BE2C (cell line): ENCODE results near the gene PTPRG.

Experiments used
- DNase-seq: peaks from one replicate; pipeline ENCODE4 v3.0.0-alpha.2; 2020
- H3K27me3 ChIP-seq: fragments of 250-450 bp; sonication (Bioruptor Pico); 2 replicates; pipeline ENCODE4 v1.5.1; 2020; ENCODE audit warnings: mild to moderate bottlenecking
- H3K36me3 ChIP-seq: fragments of 250-450 bp; sonication (Bioruptor Pico); 2 replicates; pipeline ENCODE4 v1.5.1; 2020; ENCODE audit warnings: mild to moderate bottlenecking
- H3K4me1 ChIP-seq: fragments of 250-450 bp; sonication (Bioruptor Pico); 2 replicates; pipeline ENCODE4 v1.5.1; 2020
- H3K4me3 ChIP-seq: 2 replicates; pipeline ENCODE4 v1.5.1; 2011; ENCODE audit warnings: low read depth, low read length
- H3K9me3 ChIP-seq: fragments of 250-450 bp; sonication (Bioruptor Pico); 2 replicates; pipeline ENCODE4 v1.5.1; 2020
- CTCF ChIP-seq: IDR thresholded peaks from 2 replicates; pipeline ENCODE4 v1.5.1; 2012; ENCODE audit warnings: mild to moderate bottlenecking, low read depth, low read length

PTPRG gene

DNA sequence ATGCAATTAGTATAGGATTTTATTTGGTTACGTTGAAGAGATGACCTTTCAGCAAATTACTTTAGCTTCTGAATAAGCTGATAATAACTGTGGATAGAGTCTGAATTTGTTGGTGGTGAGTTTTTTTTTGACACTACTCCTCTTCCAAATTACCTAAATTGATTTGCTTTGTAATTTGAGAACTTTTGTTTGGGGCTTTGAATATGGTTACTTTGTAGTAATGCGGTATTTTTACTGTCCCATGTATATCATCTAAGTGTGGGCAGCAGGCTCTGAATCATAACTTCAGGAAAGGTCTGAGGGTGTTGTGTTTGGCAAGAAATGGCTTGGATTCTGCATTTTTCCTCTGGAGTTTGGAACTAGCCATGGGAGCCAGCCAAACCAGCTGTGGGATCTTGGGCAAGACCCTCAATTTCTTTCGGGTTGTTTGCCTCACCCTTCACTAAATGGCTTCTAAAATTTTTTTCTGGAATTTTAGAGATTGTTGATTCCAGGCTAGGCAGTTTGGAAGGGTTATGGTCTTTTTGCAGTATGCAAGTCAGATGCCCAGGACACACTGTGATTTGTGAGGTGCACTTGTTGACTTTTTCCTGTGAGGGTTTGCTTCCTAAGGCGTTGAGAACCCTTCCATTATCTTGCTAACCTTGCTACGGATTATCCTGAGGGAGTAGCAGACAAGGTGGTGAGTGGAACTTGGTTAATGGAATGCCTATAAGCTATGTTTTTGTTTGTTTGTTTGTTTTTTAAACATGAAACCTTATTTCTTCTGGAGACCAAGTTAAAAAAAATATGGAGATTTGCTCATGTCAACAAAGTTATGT lies 10.4 kb downstream of the PTPRG start:
- no peaks in the 10 kb centered on the region for H3K9me3 ChIP-seq

DNA sequence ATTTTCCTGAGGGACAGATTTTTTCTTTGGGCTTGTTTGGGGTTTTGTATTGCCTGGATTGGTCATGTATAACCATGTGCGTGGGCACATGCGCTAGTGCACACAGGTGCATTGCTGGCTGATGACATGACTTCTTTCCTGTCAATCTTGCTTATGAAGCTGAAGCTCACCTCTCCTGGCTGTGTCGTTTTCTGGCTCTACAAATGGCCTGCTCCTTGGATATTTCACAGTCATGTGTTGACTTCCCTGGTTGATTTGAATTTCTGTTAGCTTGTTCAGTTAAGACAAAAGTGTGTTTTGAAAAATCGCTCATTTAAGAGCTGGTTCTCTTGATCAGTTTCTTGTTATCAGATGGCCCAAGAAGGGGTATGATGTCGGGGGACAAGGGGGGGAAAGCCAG lies 11.5 kb downstream of the PTPRG start:
- Histone ChIP-seq H3K4me3 (no peak overlapping the region), H3K27me3 (peaks cover 24% of the 10 kb centered on the region), H3K9me3 (no peaks in the 10 kb centered on the region), H3K4me1 (no peaks in the 10 kb centered on the region), H3K36me3 (no peaks in the 10 kb centered on the region)
- DNase-seq: no peak
- no peak for TF ChIP-seq CTCF

More for the DNA sequence above, 10.4 kb downstream of the PTPRG start:
- no peaks in the 10 kb centered on the region for H3K4me1 ChIP-seq
- no peak for DNase-seq
- H3K27me3 ChIP-seq: peaks cover 25% of the 10 kb centered on the region
- TF ChIP-seq CTCF: no peak
- no peaks in the 10 kb centered on the region for H3K36me3 ChIP-seq
- no peak overlapping the region for H3K4me3 ChIP-seq

DNA sequence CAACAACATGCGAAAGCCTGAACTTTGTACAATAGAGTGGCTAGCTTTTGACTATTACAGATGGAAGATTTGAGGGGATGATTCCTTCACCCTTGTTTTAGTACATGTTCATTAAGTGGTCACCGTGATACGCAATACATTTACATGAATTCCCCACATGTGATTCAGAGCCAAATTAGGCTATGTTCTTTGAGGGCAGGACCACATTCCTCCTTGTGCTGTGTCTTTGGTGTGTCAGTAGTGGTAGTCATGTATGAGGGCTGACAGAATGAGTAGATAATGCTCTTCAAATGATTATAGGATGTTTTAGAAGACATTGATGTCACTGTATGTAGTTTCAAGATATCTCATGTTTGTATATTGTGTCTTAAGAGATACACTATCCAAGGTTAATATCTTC lies 12.1 kb downstream of the PTPRG start:
- H3K27me3 ChIP-seq: peaks cover 23% of the 10 kb centered on the region
- H3K4me3 ChIP-seq: no peak overlapping the region
- no peaks in the 10 kb centered on the region for H3K9me3 ChIP-seq
- H3K4me1 ChIP-seq: no peaks in the 10 kb centered on the region
- TF ChIP-seq CTCF: no peak
- no peak for DNase-seq
- H3K36me3 ChIP-seq: no peaks in the 10 kb centered on the region

DNA sequence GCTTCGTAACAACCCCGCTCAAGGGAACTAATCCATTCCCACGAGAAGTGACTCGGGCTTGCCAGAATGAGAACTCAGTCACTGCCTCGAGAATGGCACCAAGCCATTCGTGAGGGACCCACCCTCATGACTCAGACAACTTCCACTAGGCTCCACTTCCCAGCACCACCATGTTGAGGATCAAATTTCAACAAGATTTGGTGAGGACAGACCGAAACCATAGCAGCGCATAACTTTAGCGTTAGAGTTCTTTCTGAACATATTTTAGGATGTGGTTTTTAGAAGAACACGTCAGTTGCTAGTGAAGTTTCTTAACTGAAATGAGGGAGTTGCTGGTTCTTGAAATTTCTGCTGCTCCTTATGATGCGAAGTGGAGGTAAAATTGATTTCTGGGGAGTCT lies 13.5 kb downstream of the PTPRG start:
- H3K4me1 ChIP-seq: no peaks in the 10 kb centered on the region
- no peak overlapping the region for H3K4me3 ChIP-seq
- no peaks in the 10 kb centered on the region for H3K9me3 ChIP-seq
- H3K36me3 ChIP-seq: no peaks in the 10 kb centered on the region
- peaks cover 36% of the 10 kb centered on the region for H3K27me3 ChIP-seq
- no peak for DNase-seq
- TF ChIP-seq CTCF: no peak

GRCh38 chr3:61575893-61576292 lies 14.5 kb downstream of the PTPRG start:
- Histone ChIP-seq H3K9me3 (no peaks in the 10 kb centered on the region), H3K4me3 (no peak overlapping the region), H3K36me3 (no peaks in the 10 kb centered on the region), H3K4me1 (no peaks in the 10 kb centered on the region), H3K27me3 (peaks cover 38% of the 10 kb centered on the region)
- TF ChIP-seq CTCF: no peak
- no peak for DNase-seq

- Histone ChIP-seq H3K9me3 (no peaks in the 10 kb centered on the region), H3K27me3 (peaks cover 32% of the 10 kb centered on the region), H3K36me3 (no peaks in the 10 kb centered on the region), H3K4me3 (no peak overlapping the region), H3K4me1 (no peaks in the 10 kb centered on the region)
- no peak for DNase-seq
- TF ChIP-seq CTCF: no peak
These were observed 16.4 kb downstream of the PTPRG start for GRCh38 chr3:61577760-61578159.
